Measurements from ENCODE around the gene GRWD1. TPM values are rescaled to one million over a fixed set of nuclear protein-coding genes. Genes with fewer than 3 reads are reported as not detected.

The GRWD1 gene
- total and polyA plus RNA-seq, 2 donors, result 8.4 to 20.2 TPM

GRCh38 chr19:48499316-48500090 is 53.7 kb downstream of the GRWD1 start:
- 90% methylated on average over 44 of the region's 44 CpGs for WGBS
- H3K4me1 ChIP-seq (ENCODE audit: control insufficient read depth in 2 of 2, insufficient read depth in 2 of 2, low read length in 2 of 2), result peaks cover 2 to 19% of the 10 kb centered on the region in 2 donors
- DNase-seq (ENCODE audit: low read depth in 6 of 9, low spot score in 9 of 9), result no peak
- H3K36me3 ChIP-seq (ENCODE audit: control insufficient read depth in 2 of 2, insufficient read depth in 2 of 2, low read length in 1 of 2), result no peaks in the 10 kb centered on the region
- H3K9me3 ChIP-seq (ENCODE audit: control insufficient read depth in 2 of 2, insufficient read depth in 1 of 2, low read length in 1 of 2), result peaks cover 0 to 3% of the 10 kb centered on the region in 2 donors
- H3K27ac ChIP-seq (ENCODE audit: low read depth in 1 of 2, low read length in 1 of 2), result no peak overlapping the region
- H3K27me3 ChIP-seq (ENCODE audit: control insufficient read depth in 2 of 2, insufficient read depth in 1 of 2, low read length in 1 of 2), result peaks cover 26 to 72% of the 10 kb centered on the region in 2 donors
- no peak overlapping the region for H3K4me3 ChIP-seq (ENCODE audit: low read length in 2 of 2)

- H3K27ac ChIP-seq (ENCODE audit: low read depth in 1 of 2, low read length in 1 of 2), result no peak overlapping the region
- no peaks in the 10 kb centered on the region for H3K36me3 ChIP-seq (ENCODE audit: control insufficient read depth in 2 of 2, insufficient read depth in 2 of 2, low read length in 1 of 2)
- peaks cover 0 to 3% of the 10 kb centered on the region in 2 donors for H3K9me3 ChIP-seq (ENCODE audit: control insufficient read depth in 2 of 2, insufficient read depth in 1 of 2, low read length in 1 of 2)
- no peak overlapping the region for H3K4me3 ChIP-seq (ENCODE audit: low read length in 2 of 2)
- 61% methylated on average over 32 of the region's 32 CpGs for WGBS
- peaks cover 2 to 19% of the 10 kb centered on the region in 2 donors for H3K4me1 ChIP-seq (ENCODE audit: control insufficient read depth in 2 of 2, insufficient read depth in 2 of 2, low read length in 2 of 2)
- peaks cover 13 to 58% of the 10 kb centered on the region in 2 donors for H3K27me3 ChIP-seq (ENCODE audit: control insufficient read depth in 2 of 2, insufficient read depth in 1 of 2, low read length in 1 of 2)
- no peak for DNase-seq (ENCODE audit: low read depth in 6 of 9, low spot score in 9 of 9)
Measured at GRCh38 chr19:48500830-48501493, 55.2 kb downstream of the GRWD1 start.

DNA sequence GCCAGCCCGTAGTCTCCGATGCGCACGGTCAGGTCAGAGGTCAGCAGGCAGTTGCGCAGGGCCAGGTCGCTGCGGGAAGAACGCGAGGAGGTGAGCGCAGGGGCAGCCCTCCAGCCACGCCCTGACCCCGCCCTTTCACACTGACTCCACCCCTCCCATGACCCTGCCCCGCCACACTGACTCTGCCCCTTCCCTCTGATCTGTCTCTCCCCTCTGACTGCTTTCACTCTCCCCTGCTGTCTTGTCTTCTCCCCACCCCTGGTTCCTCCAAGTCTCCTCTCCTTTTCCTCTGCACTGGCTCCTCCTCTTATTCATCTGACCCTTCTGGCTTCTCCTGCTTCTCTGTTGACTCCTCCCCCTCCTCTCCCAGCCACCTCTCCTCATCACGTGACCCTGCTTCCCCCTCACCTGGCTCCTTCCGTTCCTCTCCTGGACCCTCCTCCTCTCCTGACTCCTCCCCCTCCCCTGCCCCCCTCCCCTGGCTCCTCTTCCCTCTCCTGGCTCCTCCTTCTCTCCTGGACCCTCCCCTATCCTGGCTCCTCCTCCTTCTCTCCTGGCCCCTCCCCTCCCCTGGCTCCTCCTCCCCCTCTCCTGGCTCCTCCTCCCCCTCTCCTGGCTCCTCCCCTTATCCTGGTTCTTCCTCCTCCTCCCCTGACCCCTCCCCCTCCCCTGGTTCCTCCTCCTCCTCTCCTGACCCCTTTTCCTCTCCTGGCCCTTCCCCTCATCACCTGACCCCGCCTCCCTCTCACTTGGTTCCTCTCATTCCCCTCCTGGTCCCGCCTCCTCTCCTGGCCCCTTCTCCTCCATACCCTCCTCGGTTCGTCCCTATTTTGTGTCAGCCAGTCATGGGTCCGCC is 55.9 kb downstream of the GRWD1 start:
- no peaks in the 10 kb centered on the region for H3K36me3 ChIP-seq (ENCODE audit: control insufficient read depth in 2 of 2, insufficient read depth in 2 of 2, low read length in 1 of 2)
- H3K4me3 ChIP-seq (ENCODE audit: low read length in 2 of 2), result peak overlapping the region; percentile 9 to 22
- H3K9me3 ChIP-seq (ENCODE audit: control insufficient read depth in 2 of 2, insufficient read depth in 1 of 2, low read length in 1 of 2), result peaks cover 0 to 3% of the 10 kb centered on the region in 2 donors
- peak in 5 of 9 donors; percentile 59 to 83 (median 62) for DNase-seq (ENCODE audit: low read depth in 6 of 9, low spot score in 9 of 9)
- peaks cover 13 to 51% of the 10 kb centered on the region in 2 donors for H3K27me3 ChIP-seq (ENCODE audit: control insufficient read depth in 2 of 2, insufficient read depth in 1 of 2, low read length in 1 of 2)
- 5% methylated on average over 20 of the region's 20 CpGs for WGBS
- H3K27ac ChIP-seq (ENCODE audit: low read depth in 1 of 2, low read length in 1 of 2), result no peak overlapping the region
- peaks cover 2 to 19% of the 10 kb centered on the region in 2 donors for H3K4me1 ChIP-seq (ENCODE audit: control insufficient read depth in 2 of 2, insufficient read depth in 2 of 2, low read length in 2 of 2)

- H3K4me3 ChIP-seq (ENCODE audit: low read length in 2 of 2), result no peak overlapping the region
- H3K27ac ChIP-seq (ENCODE audit: low read depth in 1 of 2, low read length in 1 of 2), result peak overlapping the region; percentile 25 to 56
- H3K36me3 ChIP-seq (ENCODE audit: control insufficient read depth in 2 of 2, insufficient read depth in 2 of 2, low read length in 1 of 2), result no peaks in the 10 kb centered on the region
- H3K9me3 ChIP-seq (ENCODE audit: control insufficient read depth in 2 of 2, insufficient read depth in 1 of 2, low read length in 1 of 2), result peaks cover 0 to 3% of the 10 kb centered on the region in 2 donors
- H3K4me1 ChIP-seq (ENCODE audit: control insufficient read depth in 2 of 2, insufficient read depth in 2 of 2, low read length in 2 of 2), result peaks cover 2 to 19% of the 10 kb centered on the region in 2 donors
- H3K27me3 ChIP-seq (ENCODE audit: control insufficient read depth in 2 of 2, insufficient read depth in 1 of 2, low read length in 1 of 2), result peaks cover 8 to 48% of the 10 kb centered on the region in 2 donors
- 33% methylated on average over 27 of the region's 27 CpGs for WGBS
- DNase-seq (ENCODE audit: low read depth in 6 of 9, low spot score in 9 of 9), result no peak
Measured at GRCh38 chr19:48502350-48503018, 56.7 kb downstream of the GRWD1 start.

GRCh38 chr19:48506138-48506733 is 60.5 kb downstream of the GRWD1 start:
- Histone ChIP-seq H3K27ac (ENCODE audit: low read depth in 1 of 2, low read length in 1 of 2) (no peak overlapping the region), H3K36me3 (ENCODE audit: control insufficient read depth in 2 of 2, insufficient read depth in 2 of 2, low read length in 1 of 2) (no peaks in the 10 kb centered on the region), H3K9me3 (ENCODE audit: control insufficient read depth in 2 of 2, insufficient read depth in 1 of 2, low read length in 1 of 2) (peaks cover 0 to 7% of the 10 kb centered on the region in 2 donors), H3K27me3 (ENCODE audit: control insufficient read depth in 2 of 2, insufficient read depth in 1 of 2, low read length in 1 of 2) (peaks cover 15 to 45% of the 10 kb centered on the region in 2 donors), H3K4me1 (ENCODE audit: control insufficient read depth in 2 of 2, insufficient read depth in 2 of 2, low read length in 2 of 2) (peaks cover 10 to 19% of the 10 kb centered on the region in 2 donors), H3K4me3 (ENCODE audit: low read length in 2 of 2) (no peak overlapping the region)
- DNase-seq (ENCODE audit: low read depth in 6 of 9, low spot score in 9 of 9), result peak in 1 of 9 donors; percentile 58
- whole genome bisulfite sequencing, result 97% methylated on average over 5 of the region's 5 CpGs

Other genes with a start within 250 kb of the GRWD1 start
- gene CARD8, start 190.1 kb upstream of the GRWD1 start, total RNA-seq, result 56.0 TPM
- 66.4 TPM for gene CARD8, start 190.1 kb upstream of the GRWD1 start, polyA plus RNA-seq
- 1.6 TPM for gene ZNF114, start 175.9 kb upstream of the GRWD1 start, total RNA-seq
- gene ZNF114, start 175.9 kb upstream of the GRWD1 start, polyA plus RNA-seq, result 0.57 TPM
- gene EMP3, start 120.4 kb upstream of the GRWD1 start, total RNA-seq, result 41.2 TPM
- 94.3 TPM for gene EMP3, start 120.4 kb upstream of the GRWD1 start, polyA plus RNA-seq
- gene TMEM143, start 82.0 kb upstream of the GRWD1 start, total RNA-seq, result 4.6 TPM
- 10.3 TPM for gene TMEM143, start 82.0 kb upstream of the GRWD1 start, polyA plus RNA-seq
- gene SYNGR4, start 81.6 kb upstream of the GRWD1 start, total RNA-seq, result not detected
- 0.11 TPM for gene SYNGR4, start 81.6 kb upstream of the GRWD1 start, polyA plus RNA-seq
- gene KDELR1, start 54.4 kb upstream of the GRWD1 start, total RNA-seq, result 20.7 TPM
- gene KDELR1, start 54.4 kb upstream of the GRWD1 start, polyA plus RNA-seq, result 81.0 TPM
- gene GRIN2D, start 52.3 kb upstream of the GRWD1 start, total RNA-seq, result 0.05 TPM
- gene GRIN2D, start 52.3 kb upstream of the GRWD1 start, polyA plus RNA-seq, result 0.07 TPM
- gene KCNJ14, start 9.6 kb downstream of the GRWD1 start, total RNA-seq, result 0.19 TPM
- gene KCNJ14, start 9.6 kb downstream of the GRWD1 start, polyA plus RNA-seq, result 0.78 TPM
- gene CYTH2, start 23.4 kb downstream of the GRWD1 start, total RNA-seq, result 32.0 TPM
- gene CYTH2, start 23.4 kb downstream of the GRWD1 start, polyA plus RNA-seq, result 42.4 TPM
- 0.19 TPM for gene LMTK3, start 65.9 kb downstream of the GRWD1 start, total RNA-seq
- 1.5 TPM for gene LMTK3, start 65.9 kb downstream of the GRWD1 start, polyA plus RNA-seq
- 0.09 TPM for gene SULT2B1, start 106.2 kb downstream of the GRWD1 start, total RNA-seq
- 4.3 TPM for gene SULT2B1, start 106.2 kb downstream of the GRWD1 start, polyA plus RNA-seq
- not detected for gene SPACA4, start 160.8 kb downstream of the GRWD1 start, total RNA-seq
- gene SPACA4, start 160.8 kb downstream of the GRWD1 start, polyA plus RNA-seq, result not detected
- 0.33 TPM for gene FAM83E, start 169.1 kb downstream of the GRWD1 start, total RNA-seq
- gene FAM83E, start 169.1 kb downstream of the GRWD1 start, polyA plus RNA-seq, result 2.2 TPM
- 2,287 TPM for gene RPL18, start 173.2 kb downstream of the GRWD1 start, total RNA-seq
- 2,606 TPM for gene RPL18, start 173.2 kb downstream of the GRWD1 start, polyA plus RNA-seq
- 4.6 TPM for gene SPHK2, start 173.5 kb downstream of the GRWD1 start, total RNA-seq
- 13.4 TPM for gene SPHK2, start 173.5 kb downstream of the GRWD1 start, polyA plus RNA-seq
- gene DBP, start 191.4 kb downstream of the GRWD1 start, total RNA-seq, result 15.8 TPM
- gene DBP, start 191.4 kb downstream of the GRWD1 start, polyA plus RNA-seq, result 21.2 TPM
- gene CA11, start 200.2 kb downstream of the GRWD1 start, total RNA-seq, result 9.8 TPM
- gene CA11, start 200.2 kb downstream of the GRWD1 start, polyA plus RNA-seq, result 15.3 TPM
- gene NTN5, start 227.0 kb downstream of the GRWD1 start, total RNA-seq, result 0.09 TPM
- 3.5 TPM for gene NTN5, start 227.0 kb downstream of the GRWD1 start, polyA plus RNA-seq
- 0.66 TPM for gene FUT2, start 250.0 kb downstream of the GRWD1 start, total RNA-seq
- gene FUT2, start 250.0 kb downstream of the GRWD1 start, polyA plus RNA-seq, result 3.2 TPM